NT2/D1 (cell line): Measurements from ENCODE around the gene AP1G2.

ENCODE experiments used
- SUZ12 ChIP-seq: IDR thresholded peaks from 2 replicates; pipeline ENCODE4 v1.6.1; 2011; ENCODE audit not compliant: insufficient read length, insufficient read depth; ENCODE audit errors: extremely low read depth
- YY1 ChIP-seq: IDR thresholded peaks from 2 replicates; pipeline ENCODE4 v1.6.1; 2011; ENCODE audit not compliant: insufficient read length, insufficient read depth
- ZNF274 ChIP-seq: IDR thresholded peaks from 2 replicates; pipeline ENCODE4 v1.6.1; 2011; ENCODE audit warnings: mild to moderate bottlenecking, low read depth, low read length

- TF ChIP-seq YY1 (no peak), ZNF274 (no peak), SUZ12 (no peak)
These were observed 22.6 kb upstream of the AP1G2 start for GRCh38 chr14:23590198-23590597.
